PFSK-1 (cell line): ENCODE measurements around the gene UBE2O.

Experiments used
- FOXP2 ChIP-seq: optimal IDR thresholded peaks from 2 replicates; pipeline ENCODE3; 2011; ENCODE audit warnings: borderline replicate concordance, control low read depth, inconsistent platforms; ENCODE audit not compliant: insufficient read depth; ENCODE audit errors: extremely low read length, extremely low read depth
- POLR2AphosphoS5 ChIP-seq: IDR thresholded peaks from 2 replicates; pipeline ENCODE4 v1.6.1; 2012; ENCODE audit warnings: low read depth, mild to moderate bottlenecking, control low read depth, low read length, moderate library complexity
- SIN3A ChIP-seq: IDR thresholded peaks from 2 replicates; pipeline ENCODE4 v1.6.1; 2012; ENCODE audit warnings: mild to moderate bottlenecking, low read length, moderate library complexity, borderline replicate concordance; ENCODE audit not compliant: insufficient read depth
- TAF1 ChIP-seq: IDR thresholded peaks from 2 replicates; pipeline ENCODE4 v1.6.1; 2012; ENCODE audit warnings: low read length, control low read depth, borderline replicate concordance; ENCODE audit not compliant: insufficient read depth
- TF ChIP-seq, protein P1 (sequence below), 2 experiments: IDR thresholded peaks; 2 replicates each; pipeline versions ENCODE4 v1.6.1 to v1.8.0; 2011 to 2012; ENCODE audit warnings: low read depth in 2 of 2, low read length in 2 of 2, control low read depth in 1 of 2, inconsistent platforms in 1 of 2, mild to moderate bottlenecking in 1 of 2, moderate library complexity in 1 of 2; ENCODE audit not compliant: insufficient read depth in 1 of 2

UBE2O gene

DNA sequence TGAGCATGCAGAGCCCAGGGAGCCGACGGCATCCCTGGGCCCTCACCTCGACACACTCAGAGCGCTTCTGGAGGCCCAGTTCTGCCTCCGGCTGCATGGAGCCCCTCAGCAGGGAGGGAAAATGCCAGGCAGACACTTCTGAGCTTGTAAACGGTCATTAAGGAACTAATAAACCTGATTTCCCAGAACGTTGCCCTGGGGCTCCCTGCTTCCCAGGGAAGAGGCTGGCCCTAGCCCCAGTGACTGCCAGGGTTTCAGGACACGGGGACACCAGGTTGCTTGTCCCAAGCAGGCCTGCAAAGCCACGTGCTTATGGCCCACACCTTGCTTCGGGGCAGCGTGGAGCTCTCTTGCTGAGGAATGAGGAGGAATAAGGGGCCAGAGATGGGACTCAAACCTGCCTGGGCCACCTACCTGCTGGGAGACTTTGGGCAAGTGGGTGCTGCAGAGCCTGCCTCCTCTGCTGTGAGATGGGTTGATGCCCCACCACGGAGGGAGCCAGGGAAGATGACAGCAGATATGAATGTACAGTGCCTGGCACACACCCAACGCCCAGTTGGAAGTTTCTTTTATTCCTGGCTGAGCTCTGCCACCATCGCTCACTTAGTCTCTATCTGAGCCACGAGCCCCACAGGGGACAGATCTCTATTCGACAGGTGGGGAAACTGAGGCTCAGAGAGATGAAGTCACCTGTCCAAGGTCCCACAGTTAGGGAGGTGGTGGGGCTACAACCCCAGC lies 42.9 kb upstream of the UBE2O start:
- no peak for TF ChIP-seq TAF1
- TF ChIP-seq, protein P1, sequence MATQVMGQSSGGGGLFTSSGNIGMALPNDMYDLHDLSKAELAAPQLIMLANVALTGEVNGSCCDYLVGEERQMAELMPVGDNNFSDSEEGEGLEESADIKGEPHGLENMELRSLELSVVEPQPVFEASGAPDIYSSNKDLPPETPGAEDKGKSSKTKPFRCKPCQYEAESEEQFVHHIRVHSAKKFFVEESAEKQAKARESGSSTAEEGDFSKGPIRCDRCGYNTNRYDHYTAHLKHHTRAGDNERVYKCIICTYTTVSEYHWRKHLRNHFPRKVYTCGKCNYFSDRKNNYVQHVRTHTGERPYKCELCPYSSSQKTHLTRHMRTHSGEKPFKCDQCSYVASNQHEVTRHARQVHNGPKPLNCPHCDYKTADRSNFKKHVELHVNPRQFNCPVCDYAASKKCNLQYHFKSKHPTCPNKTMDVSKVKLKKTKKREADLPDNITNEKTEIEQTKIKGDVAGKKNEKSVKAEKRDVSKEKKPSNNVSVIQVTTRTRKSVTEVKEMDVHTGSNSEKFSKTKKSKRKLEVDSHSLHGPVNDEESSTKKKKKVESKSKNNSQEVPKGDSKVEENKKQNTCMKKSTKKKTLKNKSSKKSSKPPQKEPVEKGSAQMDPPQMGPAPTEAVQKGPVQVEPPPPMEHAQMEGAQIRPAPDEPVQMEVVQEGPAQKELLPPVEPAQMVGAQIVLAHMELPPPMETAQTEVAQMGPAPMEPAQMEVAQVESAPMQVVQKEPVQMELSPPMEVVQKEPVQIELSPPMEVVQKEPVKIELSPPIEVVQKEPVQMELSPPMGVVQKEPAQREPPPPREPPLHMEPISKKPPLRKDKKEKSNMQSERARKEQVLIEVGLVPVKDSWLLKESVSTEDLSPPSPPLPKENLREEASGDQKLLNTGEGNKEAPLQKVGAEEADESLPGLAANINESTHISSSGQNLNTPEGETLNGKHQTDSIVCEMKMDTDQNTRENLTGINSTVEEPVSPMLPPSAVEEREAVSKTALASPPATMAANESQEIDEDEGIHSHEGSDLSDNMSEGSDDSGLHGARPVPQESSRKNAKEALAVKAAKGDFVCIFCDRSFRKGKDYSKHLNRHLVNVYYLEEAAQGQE (IDR thresholded peaks at IDR 0.05; ENCODE audit: insufficient read depth in 1 of 2, low read depth in 2 of 2, low read length in 2 of 2): no peak

DNA sequence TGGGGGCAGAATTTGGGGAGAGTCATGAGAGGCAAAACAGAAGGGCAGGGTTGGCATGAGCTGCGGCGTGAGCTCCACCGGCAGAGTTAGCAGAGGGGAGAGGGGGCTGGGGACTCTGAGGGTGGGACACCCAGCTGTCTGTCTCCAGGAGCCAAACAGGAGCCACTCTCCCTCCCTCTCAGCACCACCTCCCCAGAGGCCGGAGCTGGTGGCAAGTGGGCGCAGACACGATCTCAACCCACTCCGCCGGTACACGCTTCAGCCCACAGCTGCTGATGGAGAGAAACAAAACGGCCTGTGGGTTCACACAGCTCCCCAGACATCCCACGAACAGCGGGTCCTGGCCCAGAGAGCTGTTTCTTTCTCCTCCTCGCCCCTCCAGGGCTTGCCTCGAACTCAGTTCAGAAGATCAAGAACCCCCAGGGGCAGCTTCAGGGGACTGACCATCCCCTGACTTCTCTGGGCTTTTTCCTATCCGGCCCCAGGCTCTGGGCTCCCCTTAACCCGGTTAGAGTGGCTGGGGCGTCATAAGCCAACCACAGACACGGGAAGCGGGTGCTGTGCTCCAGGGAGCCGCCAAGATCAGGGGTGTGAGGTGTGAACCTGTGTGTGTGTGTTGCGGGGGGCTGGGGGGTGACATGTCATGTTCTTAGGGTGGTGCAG lies 40.7 kb upstream of the UBE2O start:
- TF ChIP-seq, protein P1 (IDR thresholded peaks at IDR 0.05; ENCODE audit: insufficient read depth in 1 of 2, low read depth in 2 of 2, low read length in 2 of 2): no peak
- TF ChIP-seq SIN3A (no peak), POLR2AphosphoS5 (no peak), FOXP2 (no peak), TAF1 (no peak)

DNA sequence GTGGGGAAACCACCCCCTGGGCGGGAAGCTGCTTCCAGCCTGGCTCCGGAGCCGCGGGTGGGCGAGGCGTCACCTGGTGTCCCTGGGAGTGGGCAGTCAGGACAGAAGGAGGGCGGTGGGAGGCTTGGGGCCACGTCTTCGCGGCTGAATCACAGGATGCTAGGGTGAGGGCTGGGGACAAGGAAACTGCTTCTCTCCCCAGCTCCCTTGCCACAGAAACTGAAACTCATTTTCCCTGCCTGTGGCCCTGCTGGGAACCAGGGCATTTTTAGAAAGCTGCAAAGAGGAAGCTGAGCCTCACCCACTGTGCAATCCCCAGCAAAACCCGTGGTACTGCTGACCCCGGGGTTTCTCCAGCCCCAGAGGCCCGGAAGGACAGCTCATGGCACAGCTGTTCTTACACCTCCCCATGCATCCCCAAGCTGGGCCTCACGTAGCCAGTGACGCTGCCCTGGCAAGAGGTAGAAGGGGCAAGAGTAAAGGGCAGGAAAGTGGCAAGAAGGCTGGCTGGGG lies 40.1 kb upstream of the UBE2O start:
- TF ChIP-seq FOXP2 (no peak), POLR2AphosphoS5 (no peak), TAF1 (no peak)

GRCh38 chr17:76492123-76492988 lies 39.4 kb upstream of the UBE2O start:
- TF ChIP-seq SIN3A: no peak

GRCh38 chr17:76491271-76492122 lies 38.5 kb upstream of the UBE2O start:
- no peak for TF ChIP-seq TAF1
- TF ChIP-seq FOXP2: no peak
- no peak for TF ChIP-seq SIN3A
- TF ChIP-seq, protein P1 (IDR thresholded peaks at IDR 0.05; ENCODE audit: insufficient read depth in 1 of 2, low read depth in 2 of 2, low read length in 2 of 2): no peak
- no peak for TF ChIP-seq POLR2AphosphoS5
